Activated CD4-positive, alpha-beta T cell treated with anti-CD3 and anti-CD28 coated beads, Interleukin-2, amount 10 ng/mL, durations not matched to agents 7 days and 5 days (primary cell): ENCODE measurements around the gene KIF3A. TPM values are rescaled to one million over a fixed set of nuclear protein-coding genes. Genes with fewer than 3 reads are reported as not detected.

Source experiments
- CTCF ChIA-PET: fragments of 350-600 bp; sonication (Branson Sonifier 250); formaldehyde crosslinking; loops from one replicate; lab custom pipeline; 2021; ENCODE audit warnings: antibody characterized with exemption; lab: Charles Lee
- POLR2A ChIA-PET: fragments of 350-600 bp; sonication (Branson Sonifier 250); formaldehyde crosslinking; loops from one replicate; lab custom pipeline; 2021; ENCODE audit warnings: antibody characterized with exemption; lab: Charles Lee
- DNase-seq: peaks from one replicate; pipeline ENCODE4 v3.0.0-alpha.2; 2020
- H3K27ac Mint-ChIP-seq: one replicate; pipeline ENCODE4 v1.8.0; 2021; ENCODE audit warnings: mild to moderate bottlenecking, moderate library complexity, mixed read lengths
- H3K27me3 Mint-ChIP-seq: one replicate; pipeline ENCODE4 v1.8.0; 2021; ENCODE audit warnings: mixed read lengths
- H3K36me3 Mint-ChIP-seq: one replicate; pipeline ENCODE4 v1.8.0; 2021; ENCODE audit warnings: low read depth, mixed read lengths
- H3K4me1 Mint-ChIP-seq: one replicate; pipeline ENCODE4 v1.8.0; 2021; ENCODE audit warnings: mixed read lengths
- H3K4me3 Mint-ChIP-seq: one replicate; pipeline ENCODE4 v1.8.0; 2021; ENCODE audit warnings: mild to moderate bottlenecking, moderate library complexity, mixed read lengths
- H3K9me3 Mint-ChIP-seq: one replicate; pipeline ENCODE4 v1.8.0; 2021; ENCODE audit warnings: mixed read lengths
- total RNA-seq, 2 experiments: library from RNA; stranded (reverse); gene quantifications; one replicate each; pipeline ENCODE4 v1.2.3, GENCODE V29; 2021

The KIF3A gene
- total RNA-seq, 2 experiments from 2014 or later = 7.5 TPM

DNA sequence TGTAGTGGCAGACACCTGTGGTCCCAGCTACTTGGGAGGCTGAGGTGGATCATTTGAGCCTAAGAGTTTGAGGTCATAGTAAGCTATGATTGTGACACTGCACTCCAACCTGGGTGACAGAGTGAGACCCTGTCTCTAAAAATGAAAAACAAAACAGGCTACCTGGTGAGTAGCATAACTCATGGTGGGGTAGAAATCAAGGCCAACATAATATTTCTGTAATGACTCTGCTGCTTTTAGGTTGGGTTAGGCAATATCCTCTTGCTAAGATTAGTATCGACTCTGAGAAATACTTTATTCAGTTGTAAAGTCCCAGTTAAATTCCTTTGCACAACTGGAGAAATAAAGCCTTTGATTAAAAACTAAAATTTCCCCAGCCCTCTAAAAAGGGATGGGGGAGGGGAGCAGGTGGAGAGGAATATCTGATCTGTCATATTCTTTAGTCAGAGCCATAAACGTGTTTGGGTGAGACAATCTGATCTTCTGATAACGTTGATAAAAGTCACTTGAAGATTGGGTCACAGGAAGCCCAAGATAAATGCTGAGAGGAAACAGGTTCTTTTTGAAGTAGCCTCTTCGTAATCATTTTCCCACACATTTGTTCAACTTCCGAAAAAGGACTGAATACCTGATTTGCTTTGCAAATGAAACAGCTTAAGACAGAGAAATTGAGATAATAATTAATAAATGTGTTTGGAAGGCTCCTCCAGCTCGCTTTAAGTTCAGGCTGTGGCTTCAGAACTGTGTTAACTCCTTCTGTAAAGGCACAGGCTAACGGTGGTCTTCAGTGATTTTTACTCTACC, 48.6 kb downstream of the KIF3A start:
- no peak overlapping the region for H3K4me3 Mint-ChIP-seq
- peaks cover 4% of the 10 kb centered on the region for H3K27me3 Mint-ChIP-seq
- H3K36me3 Mint-ChIP-seq = peaks cover 8% of the 10 kb centered on the region
- H3K9me3 Mint-ChIP-seq = no peaks in the 10 kb centered on the region
- peak; percentile 16 for DNase-seq
- H3K27ac Mint-ChIP-seq = peak overlapping the region; percentile 63
- peaks cover 43% of the 10 kb centered on the region for H3K4me1 Mint-ChIP-seq
- CTCF ChIA-PET = interaction anchor here (0.7 to 1.3 kb wide), 8 partner anchors 13 to 284 kb away, joined by 3 to 5 read pairs (median 3); no protein-coding TSS in a partner anchor
- POLR2A ChIA-PET = interaction anchor here (0.7 kb wide), 1 partner anchor 10 kb away, joined by 6 read pairs; no protein-coding TSS in a partner anchor

DNA sequence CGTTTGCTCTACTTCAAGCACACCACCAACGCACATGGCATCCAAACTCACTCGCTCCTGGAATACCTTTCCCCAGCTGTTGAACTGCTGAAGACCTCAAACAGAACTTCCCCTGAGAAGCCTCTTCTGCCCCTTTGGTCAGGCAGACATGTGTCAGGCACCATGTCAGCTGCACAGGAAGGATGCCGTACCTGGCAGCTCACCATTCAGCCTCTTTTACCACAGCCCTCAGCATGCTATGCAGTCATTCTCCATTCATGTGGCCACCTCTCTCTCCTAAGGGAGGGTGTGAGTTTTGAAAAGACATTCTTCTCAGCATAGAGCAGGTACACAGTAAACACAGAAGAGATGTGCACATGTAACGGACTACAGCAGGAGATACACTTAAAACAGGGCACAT, 49.4 kb downstream of the KIF3A start:
- H3K4me1 Mint-ChIP-seq = peaks cover 43% of the 10 kb centered on the region
- POLR2A ChIA-PET = no interaction called here
- no peak overlapping the region for H3K4me3 Mint-ChIP-seq
- DNase-seq = peak; percentile 76
- CTCF ChIA-PET = interaction anchor here (0.9 to 1.3 kb wide), 7 partner anchors 13 to 391 kb away, joined by 3 to 5 read pairs (median 4); no protein-coding TSS in a partner anchor
- H3K9me3 Mint-ChIP-seq = no peaks in the 10 kb centered on the region
- peaks cover 5% of the 10 kb centered on the region for H3K27me3 Mint-ChIP-seq
- H3K36me3 Mint-ChIP-seq = peaks cover 8% of the 10 kb centered on the region
- peak overlapping the region; percentile 70 for H3K27ac Mint-ChIP-seq

DNA sequence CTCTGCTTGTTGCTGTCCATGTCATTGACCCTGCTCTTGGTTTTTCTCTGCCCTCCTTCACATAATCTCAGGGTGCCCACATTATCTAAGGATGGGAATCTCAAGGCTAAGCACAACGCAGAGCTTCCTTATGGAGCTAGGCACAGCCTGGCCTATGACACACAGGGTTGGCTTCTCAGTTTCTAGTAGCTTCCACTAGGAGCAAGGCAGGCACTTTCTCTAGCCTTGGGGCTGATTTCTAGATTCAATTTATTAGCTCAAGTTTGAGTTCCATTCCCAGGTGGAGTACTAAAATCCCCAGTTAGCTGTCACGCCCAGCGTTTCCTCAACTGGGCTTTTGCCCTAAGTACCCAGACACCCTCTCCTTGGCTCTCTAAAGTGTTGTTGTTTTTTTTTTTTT, 51.2 kb downstream of the KIF3A start:
- no peaks in the 10 kb centered on the region for H3K9me3 Mint-ChIP-seq

DNA sequence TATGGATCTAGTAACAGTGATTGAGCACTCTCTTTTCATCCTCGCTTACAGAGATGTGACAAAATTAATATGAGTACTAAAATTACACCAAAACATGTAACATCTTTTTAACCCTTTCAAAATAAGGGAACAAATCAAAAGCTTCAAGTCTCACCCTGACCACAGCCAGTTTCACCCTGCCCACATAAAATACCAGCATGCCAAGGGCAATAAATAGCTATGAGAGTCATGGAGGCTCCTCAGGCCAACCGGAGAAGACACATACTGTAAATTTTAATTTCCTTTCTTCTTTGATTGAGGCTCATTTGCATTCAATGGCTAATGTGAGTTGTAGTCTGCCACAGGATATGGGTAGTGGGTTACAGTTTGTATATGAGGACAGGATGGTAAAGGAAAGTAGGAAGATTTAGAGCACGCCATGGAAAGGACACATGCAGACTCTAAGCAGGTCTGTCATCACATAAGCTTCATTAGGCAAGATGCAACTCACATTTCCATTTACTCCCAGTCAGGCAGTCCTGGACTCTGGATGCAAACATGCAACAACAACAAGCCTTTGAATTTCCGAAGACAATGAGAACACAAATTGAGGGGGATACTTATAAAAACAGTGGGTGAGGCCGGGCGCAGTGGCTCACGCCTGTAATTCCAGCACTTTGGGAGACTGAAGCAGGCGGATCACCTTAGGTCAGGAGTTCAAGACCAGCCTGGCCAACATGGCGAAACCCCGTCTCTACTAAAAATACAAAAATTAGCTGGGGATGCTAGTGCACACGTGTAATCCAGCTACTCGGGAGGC, 52.2 kb downstream of the KIF3A start:
- peaks cover 2% of the 10 kb centered on the region for H3K36me3 Mint-ChIP-seq
- ChIA-PET CTCF (interaction anchor here (1.0 kb wide), 1 partner anchor 13 kb away, joined by 3 read pairs; no protein-coding TSS in a partner anchor), POLR2A (no interaction called here)
- DNase-seq = no peak
- H3K27me3 Mint-ChIP-seq = peaks cover 5% of the 10 kb centered on the region
- H3K4me3 Mint-ChIP-seq = no peak overlapping the region
- peak overlapping the region; percentile 2 for H3K27ac Mint-ChIP-seq
- peaks cover 37% of the 10 kb centered on the region for H3K4me1 Mint-ChIP-seq
- H3K9me3 Mint-ChIP-seq = no peaks in the 10 kb centered on the region

More for the DNA sequence above, 51.2 kb downstream of the KIF3A start:
- POLR2A ChIA-PET = no interaction called here
- CTCF ChIA-PET = interaction anchor here (0.6 to 1.1 kb wide), 2 partner anchors 17 to 26 kb away, joined by 3 to 4 read pairs; no protein-coding TSS in a partner anchor
- H3K27me3 Mint-ChIP-seq = peaks cover 5% of the 10 kb centered on the region
- H3K36me3 Mint-ChIP-seq = peaks cover 2% of the 10 kb centered on the region
- H3K27ac Mint-ChIP-seq = no peak overlapping the region
- H3K4me3 Mint-ChIP-seq = no peak overlapping the region
- peaks cover 37% of the 10 kb centered on the region for H3K4me1 Mint-ChIP-seq
- DNase-seq = no peak

DNA sequence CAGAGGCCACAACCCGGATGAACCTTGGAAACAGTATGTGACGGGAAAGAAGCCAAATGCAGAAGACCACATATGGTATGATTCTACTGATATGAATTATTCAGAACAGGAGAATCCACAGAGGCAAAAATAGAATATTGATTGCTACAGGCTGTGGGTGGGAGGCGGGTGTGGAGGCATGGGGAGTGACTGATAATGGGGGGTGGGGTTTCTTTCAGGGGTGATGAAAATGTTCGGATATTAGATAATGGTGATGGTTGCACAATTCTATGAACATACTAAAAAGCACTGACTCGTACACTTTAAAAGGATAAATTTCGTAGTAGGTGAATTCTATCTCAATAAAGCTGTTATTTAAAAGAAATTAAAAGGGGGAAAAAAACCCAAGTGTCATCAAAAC, 52.9 kb downstream of the KIF3A start:
- Mint-ChIP-seq H3K4me3 (no peak overlapping the region), H3K27me3 (peaks cover 5% of the 10 kb centered on the region), H3K27ac (no peak overlapping the region), H3K36me3 (peaks cover 2% of the 10 kb centered on the region), H3K9me3 (no peaks in the 10 kb centered on the region), H3K4me1 (peaks cover 36% of the 10 kb centered on the region)
- POLR2A ChIA-PET = no interaction called here
- CTCF ChIA-PET = interaction anchor here (1.0 kb wide), 1 partner anchor 12 kb away, joined by 3 read pairs; no protein-coding TSS in a partner anchor
- no peak for DNase-seq

DNA sequence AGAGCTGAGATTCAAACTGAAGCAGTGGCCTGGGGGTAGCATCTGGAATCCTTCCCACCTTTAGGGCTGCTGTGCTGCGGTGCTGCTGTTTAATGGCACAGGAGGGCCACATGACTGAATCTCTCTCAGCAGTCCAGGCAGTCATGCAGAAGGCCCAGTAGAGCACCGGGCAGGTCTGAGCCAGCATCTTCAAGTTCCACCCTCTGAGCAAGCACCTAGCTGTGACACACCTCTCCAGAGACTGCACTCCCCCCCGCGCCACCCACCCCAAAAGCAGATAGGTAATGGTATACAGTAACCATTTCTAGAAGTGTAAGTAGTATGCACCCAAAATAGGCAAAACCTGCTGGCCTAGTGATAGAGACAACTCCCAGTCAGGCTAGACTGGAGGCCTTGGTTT, 55.4 kb downstream of the KIF3A start:
- H3K36me3 Mint-ChIP-seq = no peaks in the 10 kb centered on the region
- H3K4me1 Mint-ChIP-seq = peaks cover 15% of the 10 kb centered on the region
- ChIA-PET CTCF (interaction anchor here (0.8 to 1.2 kb wide), 3 partner anchors 9 to 36 kb away, joined by 3 to 4 read pairs (median 4); no protein-coding TSS in a partner anchor), POLR2A (no interaction called here)
- no peaks in the 10 kb centered on the region for H3K9me3 Mint-ChIP-seq
- no peak overlapping the region for H3K4me3 Mint-ChIP-seq
- no peak overlapping the region for H3K27ac Mint-ChIP-seq
- DNase-seq = no peak
- H3K27me3 Mint-ChIP-seq = peaks cover 2% of the 10 kb centered on the region

DNA sequence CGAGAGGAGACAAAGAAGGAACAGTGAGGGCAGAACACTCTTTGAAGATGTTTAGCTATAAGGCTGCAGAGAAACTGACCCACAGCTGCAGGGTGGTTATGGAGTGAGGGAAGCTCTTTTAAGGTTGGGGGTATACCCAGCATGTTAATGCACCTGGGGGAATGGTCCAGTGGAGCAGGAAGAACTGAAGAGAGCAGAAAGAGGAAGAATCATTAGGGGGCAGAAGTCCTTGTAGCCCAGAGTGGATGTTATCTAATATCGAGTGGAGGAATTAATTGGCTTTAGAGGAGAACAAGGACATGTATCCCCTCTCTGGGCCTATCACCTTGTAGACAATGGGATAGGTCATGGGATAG, 55.9 kb downstream of the KIF3A start:
- Mint-ChIP-seq H3K4me3 (no peak overlapping the region), H3K27ac (no peak overlapping the region), H3K4me1 (peaks cover 16% of the 10 kb centered on the region), H3K27me3 (peaks cover 2% of the 10 kb centered on the region), H3K36me3 (no peaks in the 10 kb centered on the region), H3K9me3 (no peaks in the 10 kb centered on the region)
- POLR2A ChIA-PET = no interaction called here
- DNase-seq = no peak
- CTCF ChIA-PET = interaction anchor here (1.2 kb wide), 1 partner anchor 9 kb away, joined by 4 read pairs; no protein-coding TSS in a partner anchor

DNA sequence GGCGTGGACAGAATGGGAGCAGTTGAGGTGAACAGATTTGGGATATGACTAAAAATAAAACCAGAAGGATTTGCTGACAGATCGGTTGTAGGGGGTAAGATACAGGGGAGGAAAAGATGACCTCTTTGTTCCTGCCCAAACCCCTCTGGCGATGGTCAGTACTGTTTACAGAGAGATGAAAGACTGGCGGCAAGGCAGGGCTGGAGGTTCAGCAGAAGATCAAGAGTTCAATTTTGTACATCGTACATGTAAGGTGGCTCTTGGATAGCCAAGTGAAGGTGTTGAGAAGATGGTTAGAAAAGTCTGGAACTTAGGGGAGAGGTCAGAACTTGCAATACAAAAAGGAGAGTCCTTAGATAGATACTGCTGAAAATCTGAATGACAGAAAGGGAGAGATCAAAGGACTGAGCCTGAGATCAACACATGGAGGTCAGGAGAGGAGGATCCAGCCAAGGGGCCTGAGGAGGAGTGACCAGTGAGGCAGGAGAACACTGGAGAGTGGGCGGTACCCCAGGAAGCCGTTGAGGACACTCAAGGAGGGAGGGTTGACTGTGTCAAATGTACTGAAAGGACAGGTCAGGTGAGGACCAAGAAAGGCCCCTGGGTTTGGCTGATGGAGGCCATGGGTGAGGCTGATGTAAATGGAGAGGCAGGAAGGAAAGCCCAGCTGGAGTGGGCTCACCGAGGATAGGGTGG, 56.4 kb downstream of the KIF3A start:
- no peak overlapping the region for H3K27ac Mint-ChIP-seq
- peaks cover 2% of the 10 kb centered on the region for H3K27me3 Mint-ChIP-seq
- CTCF ChIA-PET = interaction anchor here (1.2 kb wide), 1 partner anchor 8 kb away, joined by 4 read pairs; no protein-coding TSS in a partner anchor
- no peak for DNase-seq
- H3K4me1 Mint-ChIP-seq = peaks cover 22% of the 10 kb centered on the region
- H3K9me3 Mint-ChIP-seq = no peaks in the 10 kb centered on the region
- POLR2A ChIA-PET = no interaction called here
- no peak overlapping the region for H3K4me3 Mint-ChIP-seq
- H3K36me3 Mint-ChIP-seq = no peaks in the 10 kb centered on the region

DNA sequence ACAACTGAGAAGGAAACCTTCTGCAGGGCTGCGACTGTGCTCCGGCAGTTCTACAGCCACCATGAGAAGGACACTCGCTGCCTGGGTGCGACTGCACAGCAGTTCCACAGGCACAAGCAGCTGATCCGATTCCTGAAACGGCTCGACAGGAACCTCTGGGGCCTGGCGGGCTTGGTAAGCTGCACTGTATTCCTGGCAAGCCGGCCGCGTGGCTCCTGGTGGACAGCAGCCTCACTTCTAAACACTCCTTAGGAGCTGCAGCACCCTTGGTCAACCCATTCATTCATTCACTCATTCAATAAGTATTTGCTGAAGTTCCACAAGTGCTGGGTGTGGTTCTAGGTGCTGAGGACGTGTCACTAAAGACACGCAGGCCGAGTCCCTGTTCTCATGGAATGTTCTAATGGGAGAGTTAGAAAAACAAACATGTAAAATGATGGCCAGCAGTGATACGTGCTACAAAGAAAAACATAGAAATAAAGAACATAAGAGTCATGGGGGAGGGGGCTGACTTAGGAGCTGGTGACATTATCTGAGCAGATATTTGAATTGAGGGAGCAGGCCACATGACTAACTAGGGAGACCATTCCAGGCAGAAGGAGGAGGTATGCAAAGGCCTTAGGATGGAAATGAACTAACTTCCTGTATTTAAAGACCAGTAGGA, 57.5 kb downstream of the KIF3A start:
- Mint-ChIP-seq H3K4me1 (peaks cover 25% of the 10 kb centered on the region), H3K27ac (no peak overlapping the region), H3K4me3 (no peak overlapping the region), H3K27me3 (peaks cover 2% of the 10 kb centered on the region), H3K36me3 (no peaks in the 10 kb centered on the region), H3K9me3 (no peaks in the 10 kb centered on the region)
- ChIA-PET POLR2A (no interaction called here), CTCF (interaction anchor here (1.1 to 1.3 kb wide), 2 partner anchors 10 to 15 kb away, joined by 4 to 6 read pairs; no protein-coding TSS in a partner anchor)
- DNase-seq = no peak

DNA sequence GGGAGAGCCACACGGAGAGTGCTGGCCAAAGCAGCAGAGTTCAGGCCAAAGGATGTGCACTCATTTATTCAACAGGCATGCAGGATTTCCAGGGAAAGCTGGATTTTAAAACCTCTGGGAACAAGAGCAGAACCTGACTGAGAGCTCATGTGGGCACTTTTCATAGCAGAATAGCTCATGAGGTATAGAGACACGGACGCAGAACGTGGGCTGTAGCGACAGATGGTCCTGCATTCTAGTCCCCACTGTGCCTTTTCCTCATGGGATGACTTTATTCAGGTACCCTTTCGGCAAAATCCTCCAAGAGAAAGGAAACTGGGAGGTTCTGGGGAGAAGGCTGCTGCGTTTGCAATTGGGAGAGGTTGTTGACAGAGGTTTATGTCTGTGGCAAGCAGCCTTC, 58.2 kb downstream of the KIF3A start:
- CTCF ChIA-PET = interaction anchor here (1.1 to 1.9 kb wide), 4 partner anchors 9 to 18 kb away, joined by 3 to 6 read pairs (median 4); no protein-coding TSS in a partner anchor
- peaks cover 2% of the 10 kb centered on the region for H3K27me3 Mint-ChIP-seq
- H3K4me3 Mint-ChIP-seq = no peak overlapping the region
- H3K36me3 Mint-ChIP-seq = no peaks in the 10 kb centered on the region
- DNase-seq = no peak
- peaks cover 22% of the 10 kb centered on the region for H3K4me1 Mint-ChIP-seq
- no peak overlapping the region for H3K27ac Mint-ChIP-seq
- H3K9me3 Mint-ChIP-seq = no peaks in the 10 kb centered on the region
- POLR2A ChIA-PET = no interaction called here

DNA sequence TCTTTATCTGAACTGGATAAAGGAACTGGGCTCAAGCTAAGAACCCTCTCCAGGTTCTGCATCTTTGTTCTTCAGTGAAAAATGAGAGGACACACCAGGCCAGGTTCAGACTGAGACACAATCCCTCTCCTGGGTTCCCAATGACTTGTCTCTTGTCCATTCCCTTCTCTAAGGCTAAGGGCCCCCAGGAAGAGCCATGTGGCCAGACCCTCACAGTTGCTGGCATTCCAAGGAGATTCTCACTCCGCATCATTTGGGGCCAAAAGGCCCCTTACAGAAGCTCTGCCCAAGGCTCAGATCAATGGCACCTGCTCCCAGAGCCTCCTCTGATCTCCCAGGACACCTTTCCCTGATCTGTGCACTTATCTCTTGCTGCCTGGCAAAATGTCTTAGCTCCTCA, 58.6 kb downstream of the KIF3A start:
- DNase-seq = no peak
- POLR2A ChIA-PET = no interaction called here
- Mint-ChIP-seq H3K27me3 (peaks cover 2% of the 10 kb centered on the region), H3K9me3 (no peaks in the 10 kb centered on the region), H3K4me3 (no peak overlapping the region), H3K36me3 (no peaks in the 10 kb centered on the region), H3K27ac (no peak overlapping the region), H3K4me1 (peaks cover 26% of the 10 kb centered on the region)
- CTCF ChIA-PET = interaction anchor here (0.9 to 1.9 kb wide), 5 partner anchors 9 to 43 kb away, joined by 3 to 6 read pairs (median 4); no protein-coding TSS in a partner anchor
